ENCODE measurements around the gene TRIB2.

DNA sequence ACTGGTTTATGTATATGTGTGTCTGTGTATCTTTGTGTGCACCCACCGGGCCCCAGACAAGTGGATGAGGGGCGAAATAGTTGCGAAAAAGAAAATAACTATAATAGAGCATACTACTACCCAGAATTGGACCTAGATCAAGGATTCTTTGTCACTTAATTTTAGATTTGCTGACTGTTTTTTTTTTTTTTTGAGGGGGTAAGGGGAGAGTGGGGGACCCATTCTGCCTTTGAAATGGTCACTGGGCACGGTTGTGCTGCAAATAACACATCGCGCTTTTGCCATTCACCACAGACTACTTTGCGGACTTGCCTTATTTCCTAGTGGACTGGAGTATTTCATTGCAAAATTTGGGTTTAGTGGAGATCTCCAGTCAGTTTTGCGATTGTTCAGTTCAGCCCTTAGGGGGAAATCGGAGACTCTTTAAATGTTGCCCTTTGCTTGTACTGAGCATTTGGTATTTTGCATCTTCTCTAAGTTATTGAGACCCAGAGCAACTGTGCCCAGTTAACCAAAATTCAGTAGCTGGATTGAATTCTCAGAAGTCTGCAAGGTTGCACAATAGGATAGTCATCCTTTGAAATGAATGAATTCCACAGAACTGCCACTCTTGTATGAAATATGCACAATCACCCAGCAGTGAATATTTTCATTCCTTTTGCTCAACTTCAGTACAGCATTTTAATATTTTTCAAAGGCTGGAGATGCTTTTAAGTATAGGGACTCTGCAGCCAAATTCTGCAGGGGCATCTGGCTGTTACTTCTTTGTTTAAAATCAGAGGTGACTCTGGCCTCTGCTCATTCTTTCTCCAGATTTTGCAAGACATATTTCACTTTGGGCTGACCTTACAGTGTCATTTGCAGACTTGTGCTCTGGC is 2.9 kb downstream of the TRIB2 start:
- TF ChIP-seq, protein P1, sequence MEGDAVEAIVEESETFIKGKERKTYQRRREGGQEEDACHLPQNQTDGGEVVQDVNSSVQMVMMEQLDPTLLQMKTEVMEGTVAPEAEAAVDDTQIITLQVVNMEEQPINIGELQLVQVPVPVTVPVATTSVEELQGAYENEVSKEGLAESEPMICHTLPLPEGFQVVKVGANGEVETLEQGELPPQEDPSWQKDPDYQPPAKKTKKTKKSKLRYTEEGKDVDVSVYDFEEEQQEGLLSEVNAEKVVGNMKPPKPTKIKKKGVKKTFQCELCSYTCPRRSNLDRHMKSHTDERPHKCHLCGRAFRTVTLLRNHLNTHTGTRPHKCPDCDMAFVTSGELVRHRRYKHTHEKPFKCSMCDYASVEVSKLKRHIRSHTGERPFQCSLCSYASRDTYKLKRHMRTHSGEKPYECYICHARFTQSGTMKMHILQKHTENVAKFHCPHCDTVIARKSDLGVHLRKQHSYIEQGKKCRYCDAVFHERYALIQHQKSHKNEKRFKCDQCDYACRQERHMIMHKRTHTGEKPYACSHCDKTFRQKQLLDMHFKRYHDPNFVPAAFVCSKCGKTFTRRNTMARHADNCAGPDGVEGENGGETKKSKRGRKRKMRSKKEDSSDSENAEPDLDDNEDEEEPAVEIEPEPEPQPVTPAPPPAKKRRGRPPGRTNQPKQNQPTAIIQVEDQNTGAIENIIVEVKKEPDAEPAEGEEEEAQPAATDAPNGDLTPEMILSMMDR (IDR thresholded peaks at IDR 0.05; ENCODE audit: low read depth, low read length) = no peak
- TF ChIP-seq, protein P2, sequence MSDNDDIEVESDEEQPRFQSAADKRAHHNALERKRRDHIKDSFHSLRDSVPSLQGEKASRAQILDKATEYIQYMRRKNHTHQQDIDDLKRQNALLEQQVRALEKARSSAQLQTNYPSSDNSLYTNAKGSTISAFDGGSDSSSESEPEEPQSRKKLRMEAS (IDR thresholded peaks at IDR 0.05; ENCODE audit: low read depth, low read length) = no peak
